DOHH2 (cell line): ENCODE results near the gene SP8.

Source experiments
- CTCF ChIP-seq: fragments of 200-600 bp; sonication (generic); IDR thresholded peaks from one replicate; pipeline ENCODE4 v1.5.1; 2014; ENCODE audit warnings: antibody characterized with exemption, mild to moderate bottlenecking, low read depth, low read length; ENCODE audit not compliant: poor library complexity, severe bottlenecking
- EZH2phosphoT487 ChIP-seq: fragments of 200-600 bp; sonication (generic); IDR thresholded peaks from 2 replicates; pipeline ENCODE4 v1.6.1; 2017; ENCODE audit warnings: borderline replicate concordance, mild to moderate bottlenecking, antibody characterized with exemption, low read length, moderate library complexity, mixed read lengths

GRCh38 chr7:20798694-20799121 lies 12.0 kb upstream of the SP8 start:
- TF ChIP-seq CTCF: no peak
- no peak for TF ChIP-seq EZH2phosphoT487
